ENCODE measurements around the gene TNK2.

TNK2 gene

DNA sequence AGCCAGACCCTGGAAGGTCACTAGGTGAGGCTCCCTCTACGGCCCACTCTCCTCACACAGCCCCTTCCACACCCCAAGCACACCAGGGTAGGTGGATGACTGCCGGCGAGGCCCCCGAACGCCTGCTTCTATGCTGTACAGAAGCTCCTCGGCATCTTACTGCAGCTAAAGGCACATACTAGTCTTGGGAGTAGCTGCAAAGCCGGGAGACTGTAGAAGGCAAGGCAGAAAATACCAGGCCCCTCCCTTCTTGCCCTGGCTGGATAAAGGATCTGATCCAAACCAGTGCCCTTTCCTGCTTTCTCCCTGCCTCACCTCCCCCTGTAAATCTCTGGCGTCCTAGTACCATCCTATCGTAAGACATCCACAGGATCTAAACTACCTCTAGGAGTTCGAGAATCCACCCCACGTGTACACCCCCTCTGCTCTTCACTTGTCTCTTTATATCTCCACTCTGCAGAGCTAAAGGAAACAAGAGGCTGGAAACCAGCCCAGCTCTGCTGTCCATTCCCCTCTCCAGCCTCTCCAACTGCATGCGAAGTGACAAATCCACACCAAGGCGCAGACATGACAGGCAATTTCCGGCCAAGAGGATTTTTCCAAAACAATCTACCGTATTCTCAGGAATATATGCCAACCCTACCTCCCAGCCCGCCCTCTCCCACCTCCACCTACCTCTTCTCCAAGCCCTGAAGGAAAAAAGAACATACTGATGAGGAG lies 11.8 kb downstream of the TNK2 start:
- TF ChIP-seq CTCF (IDR thresholded peaks at IDR 0.05; ENCODE audit: low read depth, low read length, missing control alignments), result no peak
- H3K4me3 ChIP-seq (ENCODE audit: low read depth, low read length), result peak overlapping the region; percentile 87
- no peak for DNase-seq (ENCODE audit: low read depth)

DNA sequence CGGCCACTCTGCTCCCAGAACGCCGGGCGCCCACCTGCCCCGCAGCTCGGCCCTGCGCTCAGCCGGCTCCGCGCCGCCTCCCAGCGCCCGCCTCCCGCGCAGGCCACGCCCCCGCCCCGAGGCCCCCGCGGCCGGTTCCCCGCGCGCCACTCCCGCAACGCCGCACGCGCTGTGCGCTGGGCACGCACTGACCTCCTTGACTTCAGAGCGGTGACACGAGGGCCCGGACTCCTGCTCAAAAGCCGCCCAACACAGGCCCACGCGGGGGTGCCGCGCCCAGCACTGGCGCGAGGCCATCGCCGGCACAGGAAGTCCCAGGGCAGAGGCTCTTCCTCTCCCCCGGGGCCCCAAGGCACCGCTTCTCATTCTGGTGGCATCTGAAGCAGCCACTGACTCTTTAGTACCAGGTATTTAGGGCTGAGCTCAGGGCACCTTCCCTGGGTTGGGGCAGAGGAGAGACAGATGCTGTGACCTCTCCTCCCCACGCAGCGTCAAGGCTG lies 12.4 kb downstream of the TNK2 start:
- no peak for DNase-seq (ENCODE audit: low read depth)
- H3K4me3 ChIP-seq (ENCODE audit: low read depth, low read length), result peak overlapping the region; percentile 87
- no peak for TF ChIP-seq CTCF (IDR thresholded peaks at IDR 0.05; ENCODE audit: low read depth, low read length, missing control alignments)

GRCh38 chr3:195895078-195895860 lies 13.1 kb downstream of the TNK2 start:
- peak; percentile 49 for TF ChIP-seq CTCF (IDR thresholded peaks at IDR 0.05; ENCODE audit: low read depth, low read length, missing control alignments)
- peak overlapping the region; percentile 87 for H3K4me3 ChIP-seq (ENCODE audit: low read depth, low read length)
- DNase-seq (ENCODE audit: low read depth), result no peak

- H3K4me3 ChIP-seq (ENCODE audit: low read depth, low read length), result no peak overlapping the region
- DNase-seq (ENCODE audit: low read depth), result no peak
- TF ChIP-seq CTCF (IDR thresholded peaks at IDR 0.05; ENCODE audit: low read depth, low read length, missing control alignments), result no peak
These were observed 14.4 kb downstream of the TNK2 start for GRCh38 chr3:195893916-195894465.

- DNase-seq (ENCODE audit: low read depth), result no peak
- no peak for TF ChIP-seq CTCF (IDR thresholded peaks at IDR 0.05; ENCODE audit: low read depth, low read length, missing control alignments)
These were observed 14.8 kb downstream of the TNK2 start for GRCh38 chr3:195893516-195893915.

DNA sequence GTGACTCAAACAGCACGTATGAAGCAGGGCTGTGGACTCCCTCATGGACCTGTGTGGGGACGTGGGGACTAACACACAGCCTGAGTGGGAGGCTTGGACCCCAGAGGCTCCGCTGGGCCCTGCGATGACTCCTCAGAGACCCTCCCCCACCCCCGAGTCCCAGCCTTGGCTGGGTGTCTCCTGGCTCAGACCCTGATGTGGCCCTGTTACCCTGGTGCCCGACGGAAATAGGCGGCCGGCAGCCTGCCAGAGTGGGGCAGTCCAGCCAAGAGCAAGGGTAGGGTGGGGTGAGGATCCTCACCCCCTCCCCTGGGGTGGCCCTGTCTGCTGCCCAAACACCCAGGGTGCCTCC lies 15.3 kb downstream of the TNK2 start:
- no peak for TF ChIP-seq CTCF (IDR thresholded peaks at IDR 0.05; ENCODE audit: low read depth, low read length, missing control alignments)
- H3K4me3 ChIP-seq (ENCODE audit: low read depth, low read length), result no peak overlapping the region
- DNase-seq (ENCODE audit: low read depth), result no peak

More at GRCh38 chr3:195893516-195893915, 14.8 kb downstream of the TNK2 start:
- H3K4me3 ChIP-seq (ENCODE audit: low read depth, low read length), result no peak overlapping the region

Measured in GM12864 (cell line).